Karpas-422 (cell line): ENCODE results near the gene RNU5B-1. TPM values are rescaled to one million over a fixed set of nuclear protein-coding genes. Genes with fewer than 3 reads are reported as not detected.

ENCODE experiments used
- DNase-seq: peaks from one replicate; pipeline ENCODE4 v3.0.0-alpha.2; 2015
- H2AFZ ChIP-seq: fragments of 200-600 bp; sonication (generic); 2 replicates; pipeline ENCODE4 v1.6.1; 2014; ENCODE audit warnings: antibody characterized with exemption, low read length, mixed read lengths
- H3K27ac ChIP-seq: fragments of 200-600 bp; sonication (generic); 2 replicates; pipeline ENCODE4 v1.5.1; 2014; ENCODE audit warnings: mild to moderate bottlenecking, low read length, moderate library complexity
- H3K27me3 ChIP-seq: fragments of 200-600 bp; sonication (generic); 2 replicates; pipeline ENCODE4 v1.6.1; 2014; ENCODE audit warnings: low read length, mixed read lengths
- H3K36me3 ChIP-seq: fragments of 200-600 bp; sonication (generic); 2 replicates; pipeline ENCODE4 v1.6.1; 2014; ENCODE audit warnings: low read length, mixed read lengths; ENCODE audit not compliant: insufficient read depth
- H3K4me1 ChIP-seq: fragments of 200-600 bp; sonication (generic); 2 replicates; pipeline ENCODE4 v1.6.1; 2014; ENCODE audit warnings: mild to moderate bottlenecking, low read length, mixed read lengths
- H3K4me2 ChIP-seq: fragments of 200-600 bp; sonication (generic); 2 replicates; pipeline ENCODE4 v1.6.1; 2014; ENCODE audit warnings: low read length, low read depth, mild to moderate bottlenecking; ENCODE audit not compliant: poor library complexity, severe bottlenecking
- H3K4me3 ChIP-seq: fragments of 200-600 bp; sonication (generic); 2 replicates; pipeline ENCODE4 v1.5.1; 2014; ENCODE audit warnings: mild to moderate bottlenecking, antibody characterized with exemption, low read length, mixed read lengths
- H3K79me2 ChIP-seq: fragments of 200-600 bp; sonication (generic); 2 replicates; pipeline ENCODE4 v1.6.1; 2014; ENCODE audit warnings: mild to moderate bottlenecking, low read length, mixed read lengths
- H3K9ac ChIP-seq: fragments of 200-600 bp; sonication (generic); 2 replicates; pipeline ENCODE4 v1.6.0; 2014; ENCODE audit warnings: low read length
- H3K9me2 ChIP-seq: fragments of 200-600 bp; sonication (generic), shearing (Covaris generic); replicated peaks from 2 replicates; pipeline ENCODE4 v1.6.0; 2014; ENCODE audit warnings: mild to moderate bottlenecking, low read length, moderate library complexity; ENCODE audit not compliant: insufficient read depth
- H3K9me3 ChIP-seq: fragments of 300-700, 200-600 bp; sonication (generic); 2 replicates; pipeline ENCODE4 v1.6.1; 2014; ENCODE audit warnings: low read length, mixed read lengths
- H4K20me1 ChIP-seq: fragments of 200-600 bp; sonication (generic); 2 replicates; pipeline ENCODE4 v1.6.1; 2014; ENCODE audit warnings: mild to moderate bottlenecking, antibody characterized with exemption, low read length, low read depth; ENCODE audit not compliant: insufficient read depth
- total RNA-seq: library from RNA; depleted of rRNA; stranded (reverse); fragments of >200 nt; shearing (Covaris generic); gene quantifications from 2 replicates; pipeline ENCODE4 v1.2.3, GENCODE V29; 2014; ENCODE audit warnings: low replicate concordance

RNU5B-1 gene
- total RNA-seq, 1 experiment from 2014 or later = not detected

DNA sequence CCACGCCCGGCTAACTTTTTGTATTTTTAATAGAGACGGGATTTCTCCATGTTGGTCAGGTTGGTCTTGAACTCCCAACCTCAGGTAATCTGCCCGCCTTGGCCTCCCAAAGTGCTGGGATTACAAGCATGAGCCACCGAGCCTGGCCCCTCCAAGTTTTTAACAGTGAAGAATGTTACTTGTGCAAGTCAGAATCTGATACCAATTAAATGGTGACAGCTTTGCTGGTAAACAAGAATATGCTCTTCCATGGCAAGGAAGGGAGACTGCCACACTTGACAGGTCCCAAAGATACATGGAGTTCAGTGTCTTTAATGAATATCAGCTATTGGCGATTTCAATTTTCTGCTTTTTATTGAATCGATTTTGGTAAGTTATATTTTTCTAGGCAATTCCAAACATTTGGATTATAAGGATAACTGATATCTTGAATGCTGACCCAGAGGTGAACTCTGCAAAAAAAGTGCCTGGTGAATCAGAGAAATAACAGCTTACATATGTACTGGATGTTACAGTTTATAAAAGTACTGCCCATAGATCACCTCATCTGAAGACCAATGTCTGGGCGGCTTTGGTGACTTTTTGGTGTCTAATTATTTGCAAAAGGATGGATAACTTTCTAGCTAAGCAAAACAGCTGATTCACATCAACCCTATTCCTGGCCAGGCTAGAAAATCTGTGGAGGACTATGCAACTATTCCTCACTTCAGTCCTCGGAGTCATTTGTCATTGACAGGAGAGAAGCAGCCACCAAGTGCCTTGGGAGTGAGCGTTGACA is 19.0 kb upstream of the RNU5B-1 start:
- peak; percentile 47 for DNase-seq
- Histone ChIP-seq H4K20me1 (0 out of 2 replicates have a peak, but pooled peaks cover 4% of the 10 kb centered on the region), H3K36me3 (no peaks in the 10 kb centered on the region), H3K9me3 (no peaks in the 10 kb centered on the region), H3K79me2 (no peaks in the 10 kb centered on the region), H3K9ac (peak overlapping the region; percentile 85), H3K4me1 (peaks cover 28% of the 10 kb centered on the region), H3K27me3 (no peaks in the 10 kb centered on the region), H2AFZ (no peak overlapping the region), H3K9me2 (no peaks in the 10 kb centered on the region), H3K4me2 (peak overlapping the region; percentile 86), H3K27ac (no peak overlapping the region), H3K4me3 (peak overlapping the region; percentile 82)

- Histone ChIP-seq H3K79me2 (no peaks in the 10 kb centered on the region), H3K4me3 (peak overlapping the region; percentile 82), H2AFZ (peak overlapping the region; percentile 89)
These were observed 18.3 kb upstream of the RNU5B-1 start for GRCh38 chr15:65286069-65286703.

GRCh38 chr15:65286704-65287519 is 17.6 kb upstream of the RNU5B-1 start, which contains the start of gene PARP16:
Gene PARP16, minus strand, starts transcription at chr15:65286883. Its CDS starts 457 bp downstream, at chr15:65286426.
- Histone ChIP-seq H3K4me1 (peaks cover 28% of the 10 kb centered on the region), H3K36me3 (no peaks in the 10 kb centered on the region), H2AFZ (peak within 1 kb of the TSS; percentile 89), H3K9me3 (no peaks in the 10 kb centered on the region), H4K20me1 (no peaks in the 10 kb centered on the region), H3K27me3 (no peaks in the 10 kb centered on the region), H3K9ac (peak within 1 kb of the TSS; percentile 85), H3K9me2 (no peaks in the 10 kb centered on the region), H3K4me3 (peak within 1 kb of the TSS; percentile 82), H3K79me2 (no peaks in the 10 kb centered on the region), H3K27ac (no peak within 1 kb of the TSS), H3K4me2 (peak within 1 kb of the TSS; percentile 86)
- DNase-seq = peak; percentile 97

More at GRCh38 chr15:65286069-65286703, 18.3 kb upstream of the RNU5B-1 start:
- peak; percentile 61 for DNase-seq
- Histone ChIP-seq H3K9me3 (no peaks in the 10 kb centered on the region), H3K9me2 (no peaks in the 10 kb centered on the region), H3K9ac (peak overlapping the region; percentile 85), H3K27ac (no peak overlapping the region), H4K20me1 (0 out of 2 replicates have a peak, but pooled peaks cover under 1% of the 10 kb centered on the region), H3K4me1 (peaks cover 28% of the 10 kb centered on the region), H3K4me2 (peak overlapping the region; percentile 86), H3K36me3 (no peaks in the 10 kb centered on the region), H3K27me3 (no peaks in the 10 kb centered on the region)

DNA sequence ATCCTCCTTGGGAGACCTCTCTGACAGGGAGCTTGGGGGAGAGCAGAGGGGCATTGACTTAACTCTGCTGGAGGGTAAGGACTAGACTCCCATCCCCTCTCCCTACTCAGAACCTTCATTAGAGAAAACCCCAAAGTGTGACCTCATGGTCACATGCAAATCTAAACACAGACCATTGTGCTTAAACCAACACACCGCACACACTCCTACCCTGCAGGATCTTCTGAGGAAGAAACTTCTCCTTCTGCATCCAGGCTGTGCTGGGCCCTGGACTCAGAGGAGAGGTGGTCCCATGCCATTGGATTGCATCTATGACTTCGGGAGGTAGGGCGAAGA is 17.0 kb upstream of the RNU5B-1 start:
- peaks cover 28% of the 10 kb centered on the region for H3K4me1 ChIP-seq
- DNase-seq = no peak
- peak overlapping the region; percentile 67 for H3K9ac ChIP-seq
- peak overlapping the region; percentile 38 for H2AFZ ChIP-seq
- no peaks in the 10 kb centered on the region for H3K27me3 ChIP-seq
- peak overlapping the region; percentile 86 for H3K4me2 ChIP-seq
- no peak overlapping the region for H3K27ac ChIP-seq
- no peaks in the 10 kb centered on the region for H3K9me3 ChIP-seq
- no peaks in the 10 kb centered on the region for H3K79me2 ChIP-seq
- no peaks in the 10 kb centered on the region for H4K20me1 ChIP-seq
- H3K9me2 ChIP-seq = no peaks in the 10 kb centered on the region
- H3K36me3 ChIP-seq = no peaks in the 10 kb centered on the region
- peak overlapping the region; percentile 82 for H3K4me3 ChIP-seq

DNA sequence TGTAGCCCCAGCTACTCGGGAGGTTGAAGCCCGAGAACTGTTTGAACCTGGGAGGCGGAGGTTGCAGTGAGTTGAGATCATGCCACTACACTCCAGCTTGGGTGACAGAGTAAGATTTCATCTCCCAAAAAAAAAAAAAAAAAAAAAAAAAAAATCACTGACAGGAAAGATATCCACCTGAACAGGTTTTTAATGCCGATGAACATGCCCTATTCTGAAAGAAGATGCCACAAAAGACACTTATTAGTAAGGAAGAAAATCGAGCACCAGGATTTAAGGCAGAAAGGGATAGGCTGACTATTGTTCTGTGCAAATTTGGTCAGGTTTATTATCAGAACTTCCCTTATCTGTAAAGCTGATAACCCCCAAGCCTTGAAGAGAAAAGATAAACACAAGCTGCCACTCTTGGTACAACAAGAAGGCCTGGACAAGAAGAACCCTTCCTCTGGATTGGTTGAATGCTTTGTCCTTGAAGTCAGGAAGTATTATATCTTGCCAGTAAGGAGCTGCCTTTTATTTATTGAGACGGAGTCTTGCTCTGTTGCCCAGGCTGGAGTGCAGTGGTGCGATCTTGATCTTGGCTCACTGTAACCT is 15.1 kb upstream of the RNU5B-1 start:
- Histone ChIP-seq H3K4me2 (no peak overlapping the region), H3K36me3 (no peaks in the 10 kb centered on the region), H3K79me2 (no peaks in the 10 kb centered on the region), H3K27me3 (no peaks in the 10 kb centered on the region), H3K9me2 (no peaks in the 10 kb centered on the region), H3K9me3 (no peaks in the 10 kb centered on the region), H3K27ac (no peak overlapping the region), H3K9ac (no peak overlapping the region), H4K20me1 (no peaks in the 10 kb centered on the region), H3K4me3 (no peak overlapping the region), H3K4me1 (peaks cover 20% of the 10 kb centered on the region), H2AFZ (no peak overlapping the region)
- DNase-seq = no peak

GRCh38 chr15:65290228-65290627 is 14.2 kb upstream of the RNU5B-1 start:
- no peaks in the 10 kb centered on the region for H3K36me3 ChIP-seq
- H3K4me2 ChIP-seq = no peak overlapping the region
- H3K4me3 ChIP-seq = no peak overlapping the region
- H3K79me2 ChIP-seq = no peaks in the 10 kb centered on the region
- H2AFZ ChIP-seq = no peak overlapping the region
- no peaks in the 10 kb centered on the region for H3K9me3 ChIP-seq
- H3K9ac ChIP-seq = no peak overlapping the region
- no peak overlapping the region for H3K27ac ChIP-seq
- H3K27me3 ChIP-seq = no peaks in the 10 kb centered on the region
- no peaks in the 10 kb centered on the region for H4K20me1 ChIP-seq
- peaks cover 20% of the 10 kb centered on the region for H3K4me1 ChIP-seq
- DNase-seq = no peak
- no peaks in the 10 kb centered on the region for H3K9me2 ChIP-seq

DNA sequence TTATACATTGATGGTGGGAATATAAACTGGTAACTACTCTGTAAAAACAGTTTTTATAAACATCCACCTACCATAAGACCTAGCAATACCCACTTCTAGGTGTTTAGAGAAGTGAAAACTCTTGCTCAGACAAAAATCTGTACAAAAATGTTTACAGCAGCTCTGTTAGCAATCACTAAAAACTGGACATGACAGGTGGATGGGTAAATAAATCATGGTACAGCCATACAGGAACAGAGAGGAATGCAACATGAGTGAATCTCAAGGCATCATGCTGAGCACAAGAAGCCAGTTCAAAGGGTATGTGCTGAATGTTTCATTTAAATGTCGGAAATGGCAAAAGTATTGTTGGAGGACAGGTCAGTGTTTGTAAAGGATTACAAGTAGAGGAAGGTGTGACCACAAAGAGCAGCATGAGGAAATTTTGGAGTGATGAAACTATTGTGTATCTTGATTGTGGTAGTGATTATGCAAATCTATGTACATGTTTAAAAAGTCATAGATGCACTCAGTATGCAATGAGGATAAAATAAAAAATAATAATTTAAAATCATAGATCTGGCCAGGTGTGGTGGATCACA is 11.4 kb upstream of the RNU5B-1 start:
- Histone ChIP-seq H3K9me2 (no peaks in the 10 kb centered on the region), H3K79me2 (no peaks in the 10 kb centered on the region), H3K4me1 (peaks cover 22% of the 10 kb centered on the region), H3K4me3 (no peak overlapping the region), H3K27me3 (no peaks in the 10 kb centered on the region), H3K4me2 (no peak overlapping the region), H3K9ac (no peak overlapping the region), H3K36me3 (no peaks in the 10 kb centered on the region), H2AFZ (no peak overlapping the region), H4K20me1 (no peaks in the 10 kb centered on the region), H3K9me3 (no peaks in the 10 kb centered on the region), H3K27ac (no peak overlapping the region)
- DNase-seq = no peak
